Sigmoid colon (tissue), 4 donors: ENCODE data around the gene GAREM1.

Experiments used
- CTCF ChIP-seq, 4 experiments: fragments of 450-650 bp in 3 of 4; fragments of 200-600 bp in 1 of 4; IDR thresholded peaks; one replicate each; pipeline ENCODE4 v1.5.1; 2016 to 2019; ENCODE audit warnings: antibody characterized with exemption in 4 of 4, mild to moderate bottlenecking in 3 of 4, moderate library complexity in 2 of 4
- EP300 ChIP-seq, 4 donors: sonication (generic); formaldehyde crosslinking; IDR thresholded peaks; one replicate each; pipeline ENCODE4 v1.6.1; 2017; ENCODE audit warnings: antibody characterized with exemption in 4 of 4
- POLR2A ChIP-seq, 2 donors: fragments of 450-650 bp; IDR thresholded peaks; one replicate each; pipeline ENCODE4 v1.6.1; 2016; ENCODE audit warnings: antibody characterized with exemption in 2 of 2, mild to moderate bottlenecking in 2 of 2, moderate library complexity in 2 of 2
- POLR2AphosphoS5 ChIP-seq, 4 donors: sonication (generic); formaldehyde crosslinking; IDR thresholded peaks; one replicate each; pipeline ENCODE4 v1.6.1; 2017; ENCODE audit warnings: antibody characterized with exemption in 4 of 4

- no peak for TF ChIP-seq CTCF (IDR thresholded peaks at IDR 0.05)
- no peak for TF ChIP-seq POLR2A (IDR thresholded peaks at IDR 0.05)
- no peak for TF ChIP-seq EP300 (IDR thresholded peaks at IDR 0.05)
- TF ChIP-seq POLR2AphosphoS5 (IDR thresholded peaks at IDR 0.05): no peak
Observed at GRCh38 chr18:32255570-32255969, 215.1 kb downstream of the GAREM1 start.
